IPS DF 6.9 (cell line): ENCODE measurements around the gene ALPP.
"Not testable (repeated sequence)": the region's sequence is repeated elsewhere in the genome, so short reads cannot be mapped to it uniquely, and the experiment has no call there.

Experiments used
- DNase-seq: peaks from one replicate; pipeline ENCODE4 v3.0.0-alpha.2; 2013; ENCODE audit warnings: low read depth, low spot score
- H3K27ac ChIP-seq: one replicate; pipeline ENCODE4 v1.5.1; 2013; ENCODE audit warnings: low read length, control low read depth
- H3K27me3 ChIP-seq: 2 replicates; pipeline ENCODE4 v1.6.1; 2013; ENCODE audit warnings: mild to moderate bottlenecking, low read length; ENCODE audit not compliant: control insufficient read depth, insufficient read depth
- H3K36me3 ChIP-seq: 2 replicates; pipeline ENCODE4 v1.6.1; 2013; ENCODE audit warnings: low read length; ENCODE audit not compliant: control insufficient read depth, insufficient read depth
- H3K4me1 ChIP-seq: 2 replicates; pipeline ENCODE4 v1.6.1; 2013; ENCODE audit warnings: low read length; ENCODE audit not compliant: control insufficient read depth, insufficient read depth
- H3K4me3 ChIP-seq: 2 replicates; pipeline ENCODE4 v1.5.1; 2013; ENCODE audit warnings: mild to moderate bottlenecking, low read length
- H3K9me3 ChIP-seq: 2 replicates; pipeline ENCODE4 v1.6.1; 2013; ENCODE audit warnings: low read length, inconsistent platforms; ENCODE audit not compliant: control insufficient read depth, insufficient read depth
- WGBS: extraction: QIAGEN DNeasy Blood & Tissue Kit; methylation state at CpG from one replicate; pipeline ENCODE4 v1.1.7; 2013; ENCODE audit warnings: mixed read lengths, missing lambda C conversion rate; ENCODE audit not compliant: insufficient read length, insufficient coverage; 5-methylcytosine and 5-hydroxymethylcytosine counted together

The ALPP gene

GRCh38 chr2:232384466-232384865, 5.9 kb downstream of the ALPP start:
- DNase-seq = no peak
- peaks cover 6% of the 10 kb centered on the region for H3K4me1 ChIP-seq
- no CpG with 5 or more reads among the region's 1 CpG for WGBS
- no peak overlapping the region for H3K27ac ChIP-seq
- H3K9me3 ChIP-seq = no peaks in the 10 kb centered on the region
- H3K36me3 ChIP-seq = no peaks in the 10 kb centered on the region
- H3K27me3 ChIP-seq = peaks cover 31% of the 10 kb centered on the region
- H3K4me3 ChIP-seq = no peak overlapping the region

GRCh38 chr2:232385058-232385457, 6.5 kb downstream of the ALPP start:
- not testable (repeated sequence) for H3K4me3 ChIP-seq, H3K4me1 ChIP-seq, DNase-seq, H3K36me3 ChIP-seq, H3K27ac ChIP-seq, H3K9me3 ChIP-seq
- H3K27me3 ChIP-seq = peaks cover 31% of the 10 kb centered on the region

GRCh38 chr2:232385660-232386489, 7.3 kb downstream of the ALPP start:
- Histone ChIP-seq H3K27ac (no peak overlapping the region), H3K4me1 (peaks cover 6% of the 10 kb centered on the region), H3K36me3 (no peaks in the 10 kb centered on the region), H3K9me3 (no peaks in the 10 kb centered on the region), H3K27me3 (peaks cover 31% of the 10 kb centered on the region), H3K4me3 (peak overlapping the region; percentile 48; the same call in 1 of the 2 replicates)
- no peak for DNase-seq
- no CpG with 5 or more reads among the region's 24 CpGs for WGBS

- Histone ChIP-seq H3K4me1 (peaks cover 6% of the 10 kb centered on the region), H3K9me3 (no peaks in the 10 kb centered on the region), H3K27me3 (peaks cover 31% of the 10 kb centered on the region), H3K4me3 (peak overlapping the region; percentile 48; the same call in 1 of the 2 replicates), H3K36me3 (no peaks in the 10 kb centered on the region), H3K27ac (no peak overlapping the region)
- DNase-seq = no peak
- no CpG with 5 or more reads among the region's 23 CpGs for WGBS
Measured at GRCh38 chr2:232386490-232386739, 7.9 kb downstream of the ALPP start.

- Histone ChIP-seq H3K4me3 (peak overlapping the region; percentile 48; the same call in 1 of the 2 replicates), H3K4me1 (peaks cover 4% of the 10 kb centered on the region), H3K36me3 (no peaks in the 10 kb centered on the region), H3K9me3 (no peaks in the 10 kb centered on the region), H3K27ac (no peak overlapping the region), H3K27me3 (peaks cover 30% of the 10 kb centered on the region)
- DNase-seq = no peak
- WGBS = no CpG with 5 or more reads among the region's 75 CpGs
Measured at GRCh38 chr2:232386740-232387450, 8.3 kb downstream of the ALPP start.

- peaks cover 3% of the 10 kb centered on the region; the same call in 1 of the 2 replicates for H3K4me1 ChIP-seq
- no peaks in the 10 kb centered on the region for H3K36me3 ChIP-seq
- no peak overlapping the region for H3K27ac ChIP-seq
- H3K27me3 ChIP-seq = peaks cover 29% of the 10 kb centered on the region
- no peaks in the 10 kb centered on the region for H3K9me3 ChIP-seq
- peak overlapping the region; percentile 48; the same call in 1 of the 2 replicates for H3K4me3 ChIP-seq
- WGBS = no CpG with 5 or more reads among the region's 50 CpGs
- no peak for DNase-seq
Measured at GRCh38 chr2:232387451-232388171, 9.1 kb downstream of the ALPP start.

- peak overlapping the region; percentile 48; the same call in 1 of the 2 replicates for H3K4me3 ChIP-seq
- H3K27ac ChIP-seq = no peak overlapping the region
- H3K27me3 ChIP-seq = peaks cover 29% of the 10 kb centered on the region
- no peaks in the 10 kb centered on the region for H3K9me3 ChIP-seq
- WGBS = no CpG with 5 or more reads among the region's 42 CpGs
- no peaks in the 10 kb centered on the region for H3K36me3 ChIP-seq
- DNase-seq = no peak
- peaks cover 3% of the 10 kb centered on the region; the same call in 1 of the 2 replicates for H3K4me1 ChIP-seq
Measured at GRCh38 chr2:232388324-232388891, 9.9 kb downstream of the ALPP start.

GRCh38 chr2:232389327-232389726, 10.8 kb downstream of the ALPP start:
- no peak overlapping the region for H3K4me3 ChIP-seq
- peaks cover 26% of the 10 kb centered on the region for H3K27me3 ChIP-seq
- no peaks in the 10 kb centered on the region for H3K36me3 ChIP-seq
- H3K27ac ChIP-seq = no peak overlapping the region
- H3K4me1 ChIP-seq = peaks cover 3% of the 10 kb centered on the region; the same call in 1 of the 2 replicates
- no CpG with 5 or more reads among the region's 6 CpGs for WGBS
- H3K9me3 ChIP-seq = no peaks in the 10 kb centered on the region
- DNase-seq = no peak

GRCh38 chr2:232390661-232391060, 12.1 kb downstream of the ALPP start:
- no peak overlapping the region for H3K27ac ChIP-seq
- no peak for DNase-seq
- H3K9me3 ChIP-seq = no peaks in the 10 kb centered on the region
- peaks cover 3% of the 10 kb centered on the region; the same call in 1 of the 2 replicates for H3K4me1 ChIP-seq
- H3K27me3 ChIP-seq = peaks cover 23% of the 10 kb centered on the region
- no peaks in the 10 kb centered on the region for H3K36me3 ChIP-seq
- no peak overlapping the region for H3K4me3 ChIP-seq
- no CpG with 5 or more reads among the region's 3 CpGs for WGBS

GRCh38 chr2:232393556-232393955, 15.0 kb downstream of the ALPP start:
- peaks cover 6% of the 10 kb centered on the region for H3K27me3 ChIP-seq
- H3K4me1 ChIP-seq = peaks cover 3% of the 10 kb centered on the region; the same call in 1 of the 2 replicates
- no peaks in the 10 kb centered on the region for H3K36me3 ChIP-seq
- no peak overlapping the region for H3K27ac ChIP-seq
- no peak for DNase-seq
- no CpG with 5 or more reads among the region's 8 CpGs for whole genome bisulfite sequencing
- H3K4me3 ChIP-seq = no peak overlapping the region
- H3K9me3 ChIP-seq = no peaks in the 10 kb centered on the region
